ENCODE data around the gene ANKAR. TPM values are rescaled to one million over a fixed set of nuclear protein-coding genes. Genes with fewer than 3 reads are reported as not detected.

The ANKAR gene
- total RNA-seq, 1 experiment from 2014 or later, result 3.5 TPM

DNA sequence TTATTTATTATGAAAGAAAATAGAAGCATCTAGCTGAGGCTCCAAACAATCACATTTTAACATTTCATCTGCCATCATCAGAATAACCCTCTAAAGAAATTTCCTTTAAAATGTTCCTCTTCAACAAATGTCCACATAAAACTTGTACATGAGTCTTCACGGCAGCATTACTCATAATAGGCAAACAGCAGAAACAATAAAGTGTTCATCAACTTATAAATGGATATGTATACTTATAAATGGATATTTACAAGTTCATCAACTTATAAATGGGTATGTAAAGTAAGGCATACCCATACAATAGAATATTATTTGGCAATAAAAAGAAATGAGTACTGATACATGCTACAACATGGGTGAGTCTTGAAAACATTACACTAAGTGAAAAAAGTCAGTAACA, 46.7 kb upstream of the ANKAR start:
- no peak overlapping the region for H3K4me3 ChIP-seq (ENCODE audit: low read depth, low read length, poor library complexity, severe bottlenecking)
- no peaks in the 10 kb centered on the region for H3K4me1 ChIP-seq (ENCODE audit: insufficient read depth, low read length, poor library complexity, severe bottlenecking)
- ChIA-PET POLR2A (ENCODE audit: low non-redundant PET) (no interaction called here), CTCF (no interaction called here)
- no peak for DNase-seq (ENCODE audit: low spot score)
- H3K27me3 ChIP-seq (replicated peaks; ENCODE audit: insufficient read depth, low read depth, low read length, poor library complexity), result no peaks in the 10 kb centered on the region
- no peak overlapping the region for H3K27ac ChIP-seq (ENCODE audit: low read depth, low read length, poor library complexity, severe bottlenecking)
- no peaks in the 10 kb centered on the region for H3K9me3 ChIP-seq (ENCODE audit: low read depth, low read length, poor library complexity, severe bottlenecking)
- BruUV-seq (replicated peaks), result no TSS peak
- TF ChIP-seq, protein P1, sequence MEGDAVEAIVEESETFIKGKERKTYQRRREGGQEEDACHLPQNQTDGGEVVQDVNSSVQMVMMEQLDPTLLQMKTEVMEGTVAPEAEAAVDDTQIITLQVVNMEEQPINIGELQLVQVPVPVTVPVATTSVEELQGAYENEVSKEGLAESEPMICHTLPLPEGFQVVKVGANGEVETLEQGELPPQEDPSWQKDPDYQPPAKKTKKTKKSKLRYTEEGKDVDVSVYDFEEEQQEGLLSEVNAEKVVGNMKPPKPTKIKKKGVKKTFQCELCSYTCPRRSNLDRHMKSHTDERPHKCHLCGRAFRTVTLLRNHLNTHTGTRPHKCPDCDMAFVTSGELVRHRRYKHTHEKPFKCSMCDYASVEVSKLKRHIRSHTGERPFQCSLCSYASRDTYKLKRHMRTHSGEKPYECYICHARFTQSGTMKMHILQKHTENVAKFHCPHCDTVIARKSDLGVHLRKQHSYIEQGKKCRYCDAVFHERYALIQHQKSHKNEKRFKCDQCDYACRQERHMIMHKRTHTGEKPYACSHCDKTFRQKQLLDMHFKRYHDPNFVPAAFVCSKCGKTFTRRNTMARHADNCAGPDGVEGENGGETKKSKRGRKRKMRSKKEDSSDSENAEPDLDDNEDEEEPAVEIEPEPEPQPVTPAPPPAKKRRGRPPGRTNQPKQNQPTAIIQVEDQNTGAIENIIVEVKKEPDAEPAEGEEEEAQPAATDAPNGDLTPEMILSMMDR (conservative IDR thresholded peaks at IDR 0.05; ENCODE audit: low read depth, low read length), result no peak
- no peak for TF ChIP-seq EZH2 (IDR thresholded peaks at IDR 0.05; ENCODE audit: borderline replicate concordance, low read depth, low read length, poor library complexity, severe bottlenecking)
- H3K36me3 ChIP-seq (ENCODE audit: insufficient read depth, low read length, poor library complexity, severe bottlenecking), result no peaks in the 10 kb centered on the region
- intact Hi-C loops (cut with micrococcal nuclease; ENCODE audit: unreplicated experiment), result no loop called here

DNA sequence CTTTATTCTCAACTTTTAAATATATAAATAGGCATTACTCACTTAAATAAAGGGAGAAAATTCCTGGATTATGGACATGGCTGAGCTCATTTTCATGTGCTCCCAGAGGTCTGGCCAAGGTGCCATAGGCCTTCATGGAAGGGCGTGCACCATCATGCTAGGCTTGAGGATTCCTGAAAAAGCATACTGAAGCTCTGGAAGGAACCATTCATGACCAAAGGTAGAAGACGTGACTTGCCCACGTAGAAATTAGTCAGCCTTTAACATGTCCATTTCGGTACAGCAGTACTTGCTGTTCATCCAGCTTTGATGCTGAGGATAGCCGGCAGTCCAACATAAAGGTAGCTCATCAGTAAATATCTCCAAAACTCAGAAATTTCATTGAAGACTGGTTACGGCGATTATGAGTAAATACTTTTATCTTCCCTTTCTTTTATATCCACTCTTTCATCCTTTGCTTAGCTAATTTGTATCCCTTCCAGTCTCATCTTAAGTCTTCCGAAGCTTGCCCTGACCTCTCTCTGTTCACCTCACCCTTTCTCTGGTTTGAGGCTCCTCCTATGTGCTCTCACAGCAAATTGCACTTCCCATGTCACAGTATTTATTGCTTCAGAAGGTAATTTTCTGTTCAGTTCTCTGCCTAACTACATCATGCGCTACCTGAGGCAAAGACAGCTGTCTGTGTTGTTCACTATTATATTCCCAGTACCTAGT, 45.5 kb upstream of the ANKAR start:
- ChIA-PET POLR2A (ENCODE audit: low non-redundant PET) (interaction anchor here (0.6 kb wide), 1 partner anchor 9 kb away, joined by 5 read pairs; no protein-coding TSS in a partner anchor), CTCF (no interaction called here)
- no TSS peak for BruUV-seq (replicated peaks)
- H3K9me3 ChIP-seq (ENCODE audit: low read depth, low read length, poor library complexity, severe bottlenecking), result no peaks in the 10 kb centered on the region
- no peak for DNase-seq (ENCODE audit: low spot score)
- no peak overlapping the region for H3K4me3 ChIP-seq (ENCODE audit: low read depth, low read length, poor library complexity, severe bottlenecking)
- no peak for TF ChIP-seq EZH2 (IDR thresholded peaks at IDR 0.05; ENCODE audit: borderline replicate concordance, low read depth, low read length, poor library complexity, severe bottlenecking)
- TF ChIP-seq, protein P1 (conservative IDR thresholded peaks at IDR 0.05; ENCODE audit: low read depth, low read length), result no peak
- H3K36me3 ChIP-seq (ENCODE audit: insufficient read depth, low read length, poor library complexity, severe bottlenecking), result no peaks in the 10 kb centered on the region
- H3K27me3 ChIP-seq (replicated peaks; ENCODE audit: insufficient read depth, low read depth, low read length, poor library complexity), result no peaks in the 10 kb centered on the region
- H3K4me1 ChIP-seq (ENCODE audit: insufficient read depth, low read length, poor library complexity, severe bottlenecking), result no peaks in the 10 kb centered on the region
- intact Hi-C loops (cut with micrococcal nuclease; ENCODE audit: unreplicated experiment), result no loop called here
- H3K27ac ChIP-seq (ENCODE audit: low read depth, low read length, poor library complexity, severe bottlenecking), result no peak overlapping the region

DNA sequence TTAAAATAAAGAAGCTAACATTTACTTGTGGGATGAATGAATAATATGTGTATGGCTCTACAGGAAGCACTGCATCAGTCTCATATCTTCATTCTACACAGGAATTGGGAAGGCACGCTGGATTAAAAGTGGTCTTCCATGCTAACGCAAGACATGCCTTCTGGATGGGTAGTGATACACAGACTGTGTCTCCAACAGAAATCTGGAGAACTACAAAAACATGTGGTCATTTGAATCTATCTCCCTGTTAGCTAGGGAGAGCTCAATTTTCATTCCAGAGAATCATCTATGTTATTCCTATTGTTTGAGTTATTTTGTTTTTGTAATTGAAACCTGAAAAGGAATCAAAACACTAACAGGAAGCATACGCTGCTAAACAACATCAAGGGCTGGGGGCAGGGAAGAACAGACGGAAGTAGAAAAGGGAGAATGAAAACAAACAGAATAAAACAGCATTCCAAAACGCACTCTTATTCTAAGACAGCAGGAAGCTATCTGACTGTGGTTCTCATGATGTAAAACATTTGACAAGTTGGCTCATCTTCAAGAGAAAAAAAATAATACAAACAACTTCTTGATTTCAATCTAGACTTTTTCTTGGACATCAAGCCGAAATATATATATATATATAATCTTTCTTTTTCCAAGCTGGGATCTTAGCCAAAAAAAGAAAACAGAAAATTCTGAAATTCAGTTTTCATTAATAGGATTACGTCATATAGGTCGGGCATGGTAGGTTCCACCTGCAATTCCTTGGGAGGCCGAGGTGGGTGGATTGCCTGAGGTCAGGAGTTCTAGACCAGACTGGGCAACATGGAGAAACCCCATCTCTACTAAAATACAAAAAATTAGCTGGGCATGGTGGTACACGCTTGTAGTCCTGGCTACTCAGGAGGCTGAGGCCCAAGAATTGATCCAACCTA, 44.7 kb upstream of the ANKAR start:
- no peak for DNase-seq (ENCODE audit: low spot score)
- no peaks in the 10 kb centered on the region for H3K4me1 ChIP-seq (ENCODE audit: insufficient read depth, low read length, poor library complexity, severe bottlenecking)
- CTCF ChIA-PET, result no interaction called here
- no peaks in the 10 kb centered on the region for H3K9me3 ChIP-seq (ENCODE audit: low read depth, low read length, poor library complexity, severe bottlenecking)
- no peaks in the 10 kb centered on the region for H3K36me3 ChIP-seq (ENCODE audit: insufficient read depth, low read length, poor library complexity, severe bottlenecking)
- no peak overlapping the region for H3K4me3 ChIP-seq (ENCODE audit: low read depth, low read length, poor library complexity, severe bottlenecking)
- no TSS peak for BruUV-seq (replicated peaks)
- POLR2A ChIA-PET (ENCODE audit: low non-redundant PET), result interaction anchor here (0.6 kb wide), 1 partner anchor 10 kb away, joined by 5 read pairs; no protein-coding TSS in a partner anchor
- no peak for TF ChIP-seq EZH2 (IDR thresholded peaks at IDR 0.05; ENCODE audit: borderline replicate concordance, low read depth, low read length, poor library complexity, severe bottlenecking)
- TF ChIP-seq, protein P1 (conservative IDR thresholded peaks at IDR 0.05; ENCODE audit: low read depth, low read length), result no peak
- H3K27me3 ChIP-seq (replicated peaks; ENCODE audit: insufficient read depth, low read depth, low read length, poor library complexity), result no peaks in the 10 kb centered on the region
- intact Hi-C loops (cut with micrococcal nuclease; ENCODE audit: unreplicated experiment), result loop anchor here (5.0 kb wide), 1 partner anchor 162 kb away; no protein-coding TSS in a partner anchor
- no peak overlapping the region for H3K27ac ChIP-seq (ENCODE audit: low read depth, low read length, poor library complexity, severe bottlenecking)
